Measurements from ENCODE around the gene SUPT4H1. TPM values are rescaled to one million over a fixed set of nuclear protein-coding genes. Genes with fewer than 3 reads are reported as not detected.

The SUPT4H1 gene
- total and polyA plus RNA-seq, 9 of the 15 experiments (the other 6 are each of a cell fraction or from before 2014, with no cell fraction given) = 62.1 to 320 (median 117) TPM

DNA sequence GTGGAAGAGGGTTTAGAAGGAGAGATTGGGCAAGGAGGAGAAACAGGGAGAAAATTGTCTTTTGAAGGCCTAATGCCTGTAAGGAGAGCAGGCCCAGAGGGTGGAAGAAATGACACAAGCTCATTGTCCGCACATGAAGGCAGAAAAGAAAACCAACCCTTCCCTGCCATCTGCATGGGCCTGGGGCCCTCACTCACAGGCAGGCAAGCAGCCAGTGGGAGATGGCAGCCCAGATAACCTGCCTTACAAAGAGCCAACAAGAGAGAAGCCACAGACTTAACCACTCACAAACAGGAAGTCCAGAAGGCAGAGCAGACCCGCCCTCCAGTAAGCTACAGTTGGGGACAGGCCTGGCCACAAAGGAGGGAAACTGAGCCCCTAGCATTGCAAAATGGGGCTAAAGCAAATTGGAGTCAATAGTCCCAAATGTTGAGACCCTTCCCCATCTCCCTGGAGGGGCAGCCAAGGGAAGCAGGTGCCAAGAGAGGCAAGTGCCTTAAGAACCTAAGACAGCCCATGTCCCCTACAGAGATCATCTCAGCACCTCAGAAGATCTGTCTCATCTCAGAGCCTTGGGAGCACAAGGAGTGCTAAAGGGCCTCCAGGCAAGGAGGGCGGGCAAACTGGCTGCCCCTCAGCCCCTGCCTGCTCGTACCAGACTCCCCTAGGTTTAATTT lies 16.1 kb downstream of the SUPT4H1 start (continued):
- TF ChIP-seq ZNF75A (CRISPR knock-in tag; IDR thresholded peaks at IDR 0.05) (no peak), SIRT6 (IDR thresholded peaks at IDR 0.05; ENCODE audit: low read depth, low read length) (no peak), RCOR1 (IDR thresholded peaks at IDR 0.05; ENCODE audit: borderline replicate concordance in 1 of 2, low read depth in 2 of 2, low read length in 2 of 2) (peak in 1 of 2 experiments; percentile 67; a peak in 1 of 4 replicates), HDAC2 (IDR thresholded peaks at IDR 0.05) (peak; percentile 66; the same call in 1 of the 2 replicates), ZNF57 (CRISPR knock-in tag; IDR thresholded peaks at IDR 0.05) (no peak), HDGF (IDR thresholded peaks at IDR 0.05) (no peak), RHOXF2B (CRISPR knock-in tag; conservative IDR thresholded peaks at IDR 0.05) (no peak; the same call in 1 of the 2 replicates), ZFP30 (CRISPR knock-in tag; IDR thresholded peaks at IDR 0.05; ENCODE audit: borderline replicate concordance) (no peak), LEF1 (IDR thresholded peaks at IDR 0.05) (peak; percentile 60), TRIM24 (IDR thresholded peaks at IDR 0.05) (no peak), ARID4B (CRISPR knock-in tag; IDR thresholded peaks at IDR 0.05) (0 out of 2 replicates have a peak, but pooled peaks have one; percentile 14), CSDE1 (IDR thresholded peaks at IDR 0.05) (no peak), FIP1L1 (IDR thresholded peaks at IDR 0.05; ENCODE audit: low read depth, low read length, poor library complexity, severe bottlenecking) (no peak), TCF3 (CRISPR knock-in tag; IDR thresholded peaks at IDR 0.05) (no peak), TCFL5 (CRISPR knock-in tag; conservative IDR thresholded peaks at IDR 0.05) (0 out of 2 replicates have a peak, but pooled peaks have one; percentile 7)
- TF ChIP-seq, protein P1, sequence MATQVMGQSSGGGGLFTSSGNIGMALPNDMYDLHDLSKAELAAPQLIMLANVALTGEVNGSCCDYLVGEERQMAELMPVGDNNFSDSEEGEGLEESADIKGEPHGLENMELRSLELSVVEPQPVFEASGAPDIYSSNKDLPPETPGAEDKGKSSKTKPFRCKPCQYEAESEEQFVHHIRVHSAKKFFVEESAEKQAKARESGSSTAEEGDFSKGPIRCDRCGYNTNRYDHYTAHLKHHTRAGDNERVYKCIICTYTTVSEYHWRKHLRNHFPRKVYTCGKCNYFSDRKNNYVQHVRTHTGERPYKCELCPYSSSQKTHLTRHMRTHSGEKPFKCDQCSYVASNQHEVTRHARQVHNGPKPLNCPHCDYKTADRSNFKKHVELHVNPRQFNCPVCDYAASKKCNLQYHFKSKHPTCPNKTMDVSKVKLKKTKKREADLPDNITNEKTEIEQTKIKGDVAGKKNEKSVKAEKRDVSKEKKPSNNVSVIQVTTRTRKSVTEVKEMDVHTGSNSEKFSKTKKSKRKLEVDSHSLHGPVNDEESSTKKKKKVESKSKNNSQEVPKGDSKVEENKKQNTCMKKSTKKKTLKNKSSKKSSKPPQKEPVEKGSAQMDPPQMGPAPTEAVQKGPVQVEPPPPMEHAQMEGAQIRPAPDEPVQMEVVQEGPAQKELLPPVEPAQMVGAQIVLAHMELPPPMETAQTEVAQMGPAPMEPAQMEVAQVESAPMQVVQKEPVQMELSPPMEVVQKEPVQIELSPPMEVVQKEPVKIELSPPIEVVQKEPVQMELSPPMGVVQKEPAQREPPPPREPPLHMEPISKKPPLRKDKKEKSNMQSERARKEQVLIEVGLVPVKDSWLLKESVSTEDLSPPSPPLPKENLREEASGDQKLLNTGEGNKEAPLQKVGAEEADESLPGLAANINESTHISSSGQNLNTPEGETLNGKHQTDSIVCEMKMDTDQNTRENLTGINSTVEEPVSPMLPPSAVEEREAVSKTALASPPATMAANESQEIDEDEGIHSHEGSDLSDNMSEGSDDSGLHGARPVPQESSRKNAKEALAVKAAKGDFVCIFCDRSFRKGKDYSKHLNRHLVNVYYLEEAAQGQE (IDR thresholded peaks at IDR 0.05; ENCODE audit: borderline replicate concordance) = 0 out of 2 replicates have a peak, but pooled peaks have one; percentile 3
- TF ChIP-seq, protein P1 (CRISPR knock-in tag; IDR thresholded peaks at IDR 0.05; ENCODE audit: low read depth) = 0 out of 2 replicates have a peak, but pooled peaks have one; percentile 17
